Calu3 (cell line): ENCODE data around the gene RPL21. TPM values are rescaled to one million over a fixed set of nuclear protein-coding genes. Genes with fewer than 3 reads are reported as not detected.
"Not testable (repeated sequence)": the region's sequence is repeated elsewhere in the genome, so short reads cannot be mapped to it uniquely, and the experiment has no call there.

Experiments
- BruUV-seq: library from RNA; stranded (reverse); fragments of 400-500 nt; replicated peaks from 2 replicates; lab custom pipeline; 2021; lab: Mats Ljungman, UMichigan
- CTCF ChIA-PET: fragments of 300-600 bp; sonication (Branson Sonifier 250); formaldehyde crosslinking; loops from one replicate; lab custom pipeline; 2022; ENCODE audit warnings: antibody characterized with exemption; lab: Charles Lee
- DNase-seq: peaks from one replicate; pipeline ENCODE4 v3.0.0; 2022
- H3K27ac Mint-ChIP-seq: one replicate; pipeline ENCODE4 v1.8.0; 2022; ENCODE audit warnings: mixed read lengths; ENCODE audit not compliant: unreplicated experiment
- H3K27me3 Mint-ChIP-seq: one replicate; pipeline ENCODE4 v1.8.0; 2022; ENCODE audit warnings: mixed read lengths; ENCODE audit not compliant: unreplicated experiment
- H3K36me3 Mint-ChIP-seq: one replicate; pipeline ENCODE4 v1.8.0; 2022; ENCODE audit warnings: mild to moderate bottlenecking, moderate library complexity, mixed read lengths; ENCODE audit not compliant: insufficient read depth, unreplicated experiment
- H3K4me1 Mint-ChIP-seq: one replicate; pipeline ENCODE4 v1.8.0; 2022; ENCODE audit warnings: mild to moderate bottlenecking, low read depth, mixed read lengths; ENCODE audit not compliant: unreplicated experiment
- H3K4me3 Mint-ChIP-seq: one replicate; pipeline ENCODE4 v1.8.0; 2022; ENCODE audit warnings: mild to moderate bottlenecking, low read depth, moderate library complexity, mixed read lengths; ENCODE audit not compliant: unreplicated experiment
- H3K9me3 Mint-ChIP-seq: one replicate; pipeline ENCODE4 v1.8.0; 2022; ENCODE audit warnings: low read depth, mixed read lengths; ENCODE audit not compliant: unreplicated experiment
- CTCF ChIP-seq: fragments of 200-600 bp; IDR thresholded peaks from one replicate; pipeline ENCODE4 v1.8.0; 2022; ENCODE audit warnings: antibody characterized with exemption; ENCODE audit not compliant: unreplicated experiment
- intact Hi-C: fragments of 100-400 bp; cut with micrococcal nuclease; formaldehyde crosslinking; loops from one replicate; pipeline ENCODE4 v1.10.0; 2022; ENCODE audit not compliant: unreplicated experiment
- total RNA-seq: library from RNA; stranded (reverse); gene quantifications from 2 replicates; pipeline ENCODE4 v1.2.3, GENCODE V29; 2022

RPL21 gene
- total RNA-seq, 1 experiment from 2014 or later, result 434 TPM

GRCh38 chr13:27208514-27208913, 42.8 kb upstream of the RPL21 start:
- Mint-ChIP-seq H3K36me3 (no peaks in the 10 kb centered on the region), H3K4me3 (no peak overlapping the region), H3K27me3 (no peaks in the 10 kb centered on the region), H3K4me1 (no peaks in the 10 kb centered on the region), H3K27ac (no peak overlapping the region), H3K9me3 (no peaks in the 10 kb centered on the region)
- CTCF ChIA-PET, result interaction anchor here (0.7 kb wide), 1 partner anchor 1160 kb away, joined by 3 read pairs; no protein-coding TSS in a partner anchor
- BruUV-seq, result no TSS peak
- intact Hi-C loops, result no loop called here
- no peak for DNase-seq
- no peak for TF ChIP-seq CTCF

GRCh38 chr13:27211271-27211670, 40.1 kb upstream of the RPL21 start:
- no peak for DNase-seq
- intact Hi-C loops, result no loop called here
- CTCF ChIA-PET, result no interaction called here
- Mint-ChIP-seq H3K36me3 (no peaks in the 10 kb centered on the region), H3K4me1 (no peaks in the 10 kb centered on the region), H3K4me3 (no peak overlapping the region), H3K27me3 (no peaks in the 10 kb centered on the region), H3K9me3 (no peaks in the 10 kb centered on the region), H3K27ac (no peak overlapping the region)
- TF ChIP-seq CTCF, result no peak
- BruUV-seq, result no TSS peak

- DNase-seq, result no peak
- Mint-ChIP-seq H3K9me3 (no peaks in the 10 kb centered on the region), H3K27me3 (no peaks in the 10 kb centered on the region), H3K4me3 (no peak overlapping the region), H3K36me3 (no peaks in the 10 kb centered on the region), H3K4me1 (no peaks in the 10 kb centered on the region), H3K27ac (no peak overlapping the region)
- intact Hi-C loops, result no loop called here
- BruUV-seq, result no TSS peak
- no peak for TF ChIP-seq CTCF
- CTCF ChIA-PET, result interaction anchor here (0.6 kb wide), 1 partner anchor 141 kb away, joined by 3 read pairs; no protein-coding TSS in a partner anchor
Observed at GRCh38 chr13:27211771-27212364, 39.5 kb upstream of the RPL21 start.

- H3K27ac Mint-ChIP-seq, H3K4me3 Mint-ChIP-seq, H3K4me1 Mint-ChIP-seq, H3K9me3 Mint-ChIP-seq, H3K27me3 Mint-ChIP-seq, intact Hi-C loops, BruUV-seq, DNase-seq, H3K36me3 Mint-ChIP-seq, CTCF ChIA-PET: not testable (repeated sequence)
Observed at GRCh38 chr13:27213386-27213785, 38.0 kb upstream of the RPL21 start.

GRCh38 chr13:27217791-27218190, 33.6 kb upstream of the RPL21 start:
- H3K4me1 Mint-ChIP-seq, DNase-seq, CTCF ChIA-PET, H3K4me3 Mint-ChIP-seq, H3K27ac Mint-ChIP-seq, BruUV-seq, intact Hi-C loops, H3K36me3 Mint-ChIP-seq, H3K9me3 Mint-ChIP-seq, H3K27me3 Mint-ChIP-seq: not testable (repeated sequence)

- BruUV-seq, H3K4me3 Mint-ChIP-seq, H3K4me1 Mint-ChIP-seq, H3K36me3 Mint-ChIP-seq, CTCF ChIA-PET, DNase-seq, H3K9me3 Mint-ChIP-seq, H3K27ac Mint-ChIP-seq, intact Hi-C loops, H3K27me3 Mint-ChIP-seq: not testable (repeated sequence)
Observed at GRCh38 chr13:27218861-27219260, 32.5 kb upstream of the RPL21 start.
